Measurements from ENCODE around the gene BRD4.

The BRD4 gene

GRCh38 chr19:15303105-15303780, 29.1 kb downstream of the BRD4 start:
- DNase-seq (ENCODE audit: low spot score): no peak
- no peak for TF ChIP-seq CTCF (IDR thresholded peaks at IDR 0.05; ENCODE audit: extremely low read depth, missing control alignments)

GRCh38 chr19:15300533-15301197, 31.7 kb downstream of the BRD4 start:
- TF ChIP-seq CTCF (IDR thresholded peaks at IDR 0.05; ENCODE audit: extremely low read depth, missing control alignments): no peak
- DNase-seq (ENCODE audit: low spot score): no peak

GRCh38 chr19:15299568-15300409, 32.5 kb downstream of the BRD4 start:
- no peak for TF ChIP-seq CTCF (IDR thresholded peaks at IDR 0.05; ENCODE audit: extremely low read depth, missing control alignments)
- no peak for DNase-seq (ENCODE audit: low spot score)

- DNase-seq (ENCODE audit: low spot score): no peak
These were observed 33.3 kb downstream of the BRD4 start for GRCh38 chr19:15298847-15299567.

GRCh38 chr19:15297416-15298224, 34.7 kb downstream of the BRD4 start:
- DNase-seq (ENCODE audit: low spot score): no peak
- no peak for TF ChIP-seq CTCF (IDR thresholded peaks at IDR 0.05; ENCODE audit: extremely low read depth, missing control alignments)

More at GRCh38 chr19:15298847-15299567, 33.3 kb downstream of the BRD4 start:
- no peak for TF ChIP-seq CTCF (IDR thresholded peaks at IDR 0.05; ENCODE audit: extremely low read depth, missing control alignments)

- no peak for TF ChIP-seq CTCF (IDR thresholded peaks at IDR 0.05; ENCODE audit: extremely low read depth, missing control alignments)
- DNase-seq (ENCODE audit: low spot score): no peak
These were observed 35.4 kb downstream of the BRD4 start for GRCh38 chr19:15296841-15297415.

Measured in GM20000 (cell line).